ENCODE results near the gene USP43.

- TF ChIP-seq CTCF (IDR thresholded peaks at IDR 0.05), result no peak
- no peak for TF ChIP-seq POLR2A (IDR thresholded peaks at IDR 0.05)
Measured at GRCh38 chr17:9635340-9635739, 10.0 kb upstream of the USP43 start.
